Left ventricle myocardium inferior (tissue), 1 donor: ENCODE data around the gene ARHGEF4. TPM values are rescaled to one million over a fixed set of nuclear protein-coding genes. Genes with fewer than 3 reads are reported as not detected.

Experiments
- DNase-seq: peaks from one replicate; pipeline ENCODE4 v3.0.0-alpha.2; 2020
- H3K27ac ChIP-seq: fragments of 200-600 bp; replicated peaks from 2 replicates; pipeline ENCODE4 v1.8.0; 2021
- H3K27me3 ChIP-seq: fragments of 200-600 bp; 2 replicates; pipeline ENCODE4 v1.8.0; 2021; ENCODE audit warnings: low read depth
- H3K36me3 ChIP-seq: fragments of 200-600 bp; 2 replicates; pipeline ENCODE4 v1.8.0; 2021
- H3K4me1 ChIP-seq: fragments of 200-600 bp; 2 replicates; pipeline ENCODE4 v1.8.0; 2021
- H3K4me3 ChIP-seq: fragments of 200-600 bp; 2 replicates; pipeline ENCODE4 v1.8.0; 2021; ENCODE audit warnings: mild to moderate bottlenecking, moderate library complexity
- H3K9me3 ChIP-seq: fragments of 200-600 bp; replicated peaks from 2 replicates; pipeline ENCODE4 v1.8.0; 2021
- intact Hi-C: fragments of 100-400 bp; cut with micrococcal nuclease; formaldehyde crosslinking; loops from one replicate; pipeline ENCODE4 v1.11.0; 2022
- total RNA-seq: library from RNA; stranded (reverse); fragmentation: NEBNext Ultra II Directional; extraction: Animal tissue kit (Norgen Biotek cat#: 25700); gene quantifications from one replicate; pipeline ENCODE4 v1.2.1, GENCODE V29; 2021
- TF ChIP-seq, protein P1 (sequence below): fragments of 200-600 bp; IDR thresholded peaks from 2 replicates; pipeline ENCODE4 v1.8.0; 2021; ENCODE audit warnings: antibody characterized with exemption, mild to moderate bottlenecking, borderline replicate concordance
- donor health status: DM: no; HTN: yes; CAD: no; lungs with severe emphysema.

ARHGEF4 gene
- total RNA-seq, 1 donor from 2014 or later, result 5.3 TPM

DNA sequence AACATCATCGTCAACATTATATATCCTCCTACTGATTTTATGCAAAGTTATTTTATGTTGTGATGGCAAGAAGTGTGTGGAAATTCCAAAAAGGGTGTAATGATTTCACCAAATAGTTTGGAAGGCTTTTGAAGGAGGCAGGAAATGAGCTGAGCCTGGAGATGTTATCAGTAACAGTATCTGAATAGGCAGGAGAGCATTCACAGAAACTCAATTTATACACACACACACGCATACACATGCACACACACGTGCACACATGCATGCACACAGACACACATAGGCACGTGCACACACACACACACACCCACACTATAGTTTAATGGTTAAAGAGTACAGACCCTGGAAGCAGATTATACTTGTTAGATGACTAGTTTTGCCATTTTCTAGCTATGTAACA, 47.3 kb downstream of the ARHGEF4 start:
- no peak for DNase-seq
- Histone ChIP-seq H3K9me3 (peaks cover 6% of the 10 kb centered on the region), H3K4me3 (no peak overlapping the region), H3K36me3 (no peaks in the 10 kb centered on the region), H3K4me1 (no peaks in the 10 kb centered on the region), H3K27me3 (peaks cover 40% of the 10 kb centered on the region), H3K27ac (no peak overlapping the region)
- TF ChIP-seq, protein P1, sequence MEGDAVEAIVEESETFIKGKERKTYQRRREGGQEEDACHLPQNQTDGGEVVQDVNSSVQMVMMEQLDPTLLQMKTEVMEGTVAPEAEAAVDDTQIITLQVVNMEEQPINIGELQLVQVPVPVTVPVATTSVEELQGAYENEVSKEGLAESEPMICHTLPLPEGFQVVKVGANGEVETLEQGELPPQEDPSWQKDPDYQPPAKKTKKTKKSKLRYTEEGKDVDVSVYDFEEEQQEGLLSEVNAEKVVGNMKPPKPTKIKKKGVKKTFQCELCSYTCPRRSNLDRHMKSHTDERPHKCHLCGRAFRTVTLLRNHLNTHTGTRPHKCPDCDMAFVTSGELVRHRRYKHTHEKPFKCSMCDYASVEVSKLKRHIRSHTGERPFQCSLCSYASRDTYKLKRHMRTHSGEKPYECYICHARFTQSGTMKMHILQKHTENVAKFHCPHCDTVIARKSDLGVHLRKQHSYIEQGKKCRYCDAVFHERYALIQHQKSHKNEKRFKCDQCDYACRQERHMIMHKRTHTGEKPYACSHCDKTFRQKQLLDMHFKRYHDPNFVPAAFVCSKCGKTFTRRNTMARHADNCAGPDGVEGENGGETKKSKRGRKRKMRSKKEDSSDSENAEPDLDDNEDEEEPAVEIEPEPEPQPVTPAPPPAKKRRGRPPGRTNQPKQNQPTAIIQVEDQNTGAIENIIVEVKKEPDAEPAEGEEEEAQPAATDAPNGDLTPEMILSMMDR, result no peak
- intact Hi-C loops, result no loop called here

DNA sequence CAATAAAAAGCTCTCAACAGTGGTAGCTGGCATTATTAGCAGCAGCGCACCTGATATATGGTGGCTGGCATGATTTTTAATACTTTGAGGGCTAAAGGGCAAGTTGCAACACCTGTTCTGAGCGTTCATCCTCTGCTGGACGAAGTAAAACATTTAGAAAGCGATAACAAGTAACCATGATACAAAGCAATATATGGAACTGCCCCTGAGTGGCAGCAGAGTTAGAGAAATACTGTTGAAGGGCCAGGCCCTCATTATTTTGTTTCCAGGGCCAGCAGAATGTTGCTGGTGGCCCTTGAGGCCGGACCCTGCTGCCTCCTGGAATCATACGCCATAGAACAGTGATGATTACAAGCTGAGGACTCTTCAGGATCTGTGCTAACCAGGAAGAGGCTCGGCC, 47.8 kb downstream of the ARHGEF4 start:
- Histone ChIP-seq H3K4me3 (no peak overlapping the region), H3K36me3 (no peaks in the 10 kb centered on the region), H3K9me3 (peaks cover 1% of the 10 kb centered on the region), H3K27me3 (peaks cover 40% of the 10 kb centered on the region), H3K4me1 (no peaks in the 10 kb centered on the region), H3K27ac (no peak overlapping the region)
- TF ChIP-seq, protein P1, result no peak
- intact Hi-C loops, result no loop called here
- no peak for DNase-seq

- intact Hi-C loops, result no loop called here
- no peaks in the 10 kb centered on the region for H3K36me3 ChIP-seq
- TF ChIP-seq, protein P1, result no peak
- no peak for DNase-seq
- no peaks in the 10 kb centered on the region for H3K4me1 ChIP-seq
- H3K9me3 ChIP-seq, result no peaks in the 10 kb centered on the region
- peaks cover 41% of the 10 kb centered on the region for H3K27me3 ChIP-seq
- H3K4me3 ChIP-seq, result no peak overlapping the region
- H3K27ac ChIP-seq, result no peak overlapping the region
These were observed 50.9 kb downstream of the ARHGEF4 start for GRCh38 chr2:130887643-130888042.

DNA sequence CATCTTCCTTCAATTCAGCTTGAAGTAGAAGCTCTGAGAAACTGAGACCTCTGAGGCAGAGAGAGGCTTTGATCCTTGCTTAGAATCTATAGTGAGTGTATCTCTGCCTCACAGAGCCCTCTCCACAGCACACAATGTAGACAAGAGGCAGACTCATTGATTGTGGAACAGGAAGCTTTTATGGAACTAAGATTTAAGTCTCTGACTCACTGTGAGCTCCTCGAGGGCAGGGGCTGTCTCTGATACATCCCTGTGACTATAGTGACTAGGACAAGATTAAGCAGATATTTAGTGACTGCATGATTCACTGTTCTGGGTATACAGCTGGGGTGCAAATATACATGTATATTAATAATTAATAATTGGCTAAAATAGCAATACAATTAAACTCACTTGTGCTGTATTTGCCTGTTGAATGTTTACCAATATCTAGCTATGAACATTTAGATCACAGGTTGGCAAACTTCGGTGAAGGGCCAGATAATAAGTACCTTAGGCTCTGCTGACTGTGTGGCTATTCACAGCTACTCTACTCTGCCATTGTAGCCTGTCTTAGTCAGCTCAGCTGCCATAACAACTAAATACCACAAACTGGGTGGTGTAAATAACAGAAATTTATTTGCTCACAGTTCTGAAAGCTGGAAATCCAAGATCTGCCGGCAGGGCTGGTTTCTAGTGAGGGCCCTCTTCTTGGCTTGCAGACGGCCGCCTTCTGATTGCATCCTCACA, 54.4 kb downstream of the ARHGEF4 start:
- Histone ChIP-seq H3K27me3 (peaks cover 70% of the 10 kb centered on the region), H3K4me3 (no peak overlapping the region), H3K4me1 (no peaks in the 10 kb centered on the region), H3K27ac (no peak overlapping the region), H3K9me3 (peaks cover 7% of the 10 kb centered on the region), H3K36me3 (no peaks in the 10 kb centered on the region)
- intact Hi-C loops, result no loop called here
- DNase-seq, result no peak
- TF ChIP-seq, protein P1, result no peak

- H3K4me3 ChIP-seq, result no peak overlapping the region
- intact Hi-C loops, result no loop called here
These were observed 55.3 kb downstream of the ARHGEF4 start for GRCh38 chr2:130891966-130892365.

More at GRCh38 chr2:130891966-130892365, 55.3 kb downstream of the ARHGEF4 start:
- Histone ChIP-seq H3K27ac (no peak overlapping the region), H3K9me3 (peaks cover 7% of the 10 kb centered on the region), H3K27me3 (peaks cover 74% of the 10 kb centered on the region), H3K4me1 (no peaks in the 10 kb centered on the region), H3K36me3 (no peaks in the 10 kb centered on the region)
- DNase-seq, result no peak
- TF ChIP-seq, protein P1, result no peak
